ENCODE results near the gene DLGAP1.
A peak's percentile ranks its signal among the peaks of the same experiment; 100 is the strongest.

DLGAP1 gene

DNA sequence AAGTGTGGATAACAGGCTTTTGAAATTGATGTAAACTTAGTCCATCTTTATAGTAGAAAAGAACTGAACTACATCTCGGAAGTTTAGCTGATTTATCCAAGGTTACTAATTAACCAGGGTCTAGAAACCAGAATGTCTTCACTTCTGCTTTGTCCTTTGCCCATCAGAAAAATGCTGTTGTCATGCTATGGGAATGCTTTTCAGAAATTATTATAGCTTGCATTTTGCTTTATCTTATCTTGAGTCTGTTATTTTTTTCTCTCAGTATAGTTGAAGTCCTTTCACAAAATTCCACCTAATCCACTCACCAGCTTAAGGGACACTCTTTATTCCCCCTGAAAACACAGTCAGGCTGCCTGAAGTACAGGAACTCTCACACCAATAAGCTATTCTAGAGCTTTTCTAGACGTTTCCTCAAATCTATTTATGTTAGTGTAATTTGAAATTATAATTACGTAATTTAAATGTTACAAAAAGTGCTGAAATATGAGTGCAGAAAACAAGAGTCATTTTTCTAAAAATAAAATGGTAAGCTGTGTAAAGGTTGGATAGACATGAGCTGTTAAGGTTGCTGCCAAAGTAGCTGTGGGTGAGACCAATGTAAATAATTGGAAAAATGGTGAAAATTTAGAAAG lies 548.9 kb downstream of the DLGAP1 start:
- no peak for DNase-seq (ENCODE audit: low spot score)
- Histone ChIP-seq H3K4me3 (no peak overlapping the region), H3K27ac (peak overlapping the region in 1 of 2 donors; percentile 7)
- TF ChIP-seq CTCF (IDR thresholded peaks at IDR 0.05) = no peak

DNA sequence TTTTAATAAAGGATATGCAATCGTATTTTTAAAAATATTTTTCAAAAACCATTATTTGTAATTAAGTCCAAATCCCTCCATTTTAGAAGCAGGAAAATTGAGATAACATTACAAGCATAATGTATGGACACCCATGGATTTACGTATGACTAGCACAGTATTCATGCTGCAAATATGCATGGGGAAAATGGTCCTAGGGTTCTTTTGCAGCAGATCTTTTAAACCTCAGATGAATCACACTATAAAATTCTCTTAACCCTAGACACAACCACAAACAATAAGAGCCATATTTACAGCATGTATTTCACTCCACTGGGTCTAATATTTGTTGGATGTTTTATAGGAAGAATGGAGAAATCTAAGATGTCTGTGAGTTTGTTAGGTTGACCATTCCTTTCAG lies 551.8 kb downstream of the DLGAP1 start:
- Histone ChIP-seq H3K27ac (no peak overlapping the region), H3K4me3 (no peak overlapping the region)
- no peak for TF ChIP-seq CTCF (IDR thresholded peaks at IDR 0.05)
- DNase-seq (ENCODE audit: low spot score) = no peak

DNA sequence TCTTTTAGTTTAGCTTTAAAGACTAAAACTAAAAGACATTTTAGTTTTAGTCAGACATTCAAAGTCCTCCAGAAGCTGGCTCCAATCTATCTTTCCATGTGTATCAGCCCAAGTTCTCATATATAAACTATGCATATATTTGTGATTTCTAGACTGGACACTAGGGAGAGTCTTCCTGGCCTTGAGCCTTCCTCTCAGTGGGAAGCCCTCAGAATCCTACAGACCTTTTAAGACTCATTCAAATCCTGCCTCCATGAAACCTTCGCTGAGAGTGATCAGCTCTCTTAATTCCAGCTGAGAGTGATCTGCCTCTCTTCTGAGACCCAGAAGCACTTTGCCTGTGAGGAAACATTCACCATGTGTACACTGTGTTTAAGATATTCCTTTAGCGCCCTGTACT lies 552.4 kb downstream of the DLGAP1 start:
- no peak for TF ChIP-seq CTCF (IDR thresholded peaks at IDR 0.05)
- H3K4me3 ChIP-seq = no peak overlapping the region
- H3K27ac ChIP-seq = no peak overlapping the region
- DNase-seq (ENCODE audit: low spot score) = no peak

- TF ChIP-seq CTCF (IDR thresholded peaks at IDR 0.05) = no peak
- Histone ChIP-seq H3K27ac (no peak overlapping the region), H3K4me3 (no peak overlapping the region)
- no peak for DNase-seq (ENCODE audit: low spot score)
Observed at GRCh38 chr18:3901811-3902210, 553.3 kb downstream of the DLGAP1 start.

- Histone ChIP-seq H3K4me3 (no peak overlapping the region), H3K27ac (no peak overlapping the region)
- DNase-seq (ENCODE audit: low spot score) = no peak
- TF ChIP-seq CTCF (IDR thresholded peaks at IDR 0.05) = no peak
Observed at GRCh38 chr18:3901042-3901441, 554.1 kb downstream of the DLGAP1 start.

GRCh38 chr18:3900327-3900726 lies 554.8 kb downstream of the DLGAP1 start:
- H3K4me3 ChIP-seq = no peak overlapping the region
- H3K27ac ChIP-seq = no peak overlapping the region
- no peak for TF ChIP-seq CTCF (IDR thresholded peaks at IDR 0.05)
- DNase-seq (ENCODE audit: low spot score) = no peak

- H3K4me3 ChIP-seq = no peak overlapping the region
- DNase-seq (ENCODE audit: low spot score) = no peak
- H3K27ac ChIP-seq = no peak overlapping the region
- TF ChIP-seq CTCF (IDR thresholded peaks at IDR 0.05) = no peak
Observed at GRCh38 chr18:3898861-3899613, 556.1 kb downstream of the DLGAP1 start.
